Activated T-cell treated with anti-CD3 and anti-CD28 coated beads for 24 hours (primary cell): Measurements from ENCODE around the gene NR5A1.

Experiments
- DNase-seq: peaks from one replicate; pipeline ENCODE4 v3.0.0-alpha.2; 2020; ENCODE audit warnings: low read depth

NR5A1 gene

GRCh38 chr9:124506931-124507879 is at the start of gene NR5A1:
NR5A1 (minus strand) TSS chr9:124507399; CDS start chr9:124503395, 4,004 bp downstream.
- no peak for DNase-seq

GRCh38 chr9:124555043-124555442 is 47.8 kb upstream of the NR5A1 start:
- DNase-seq, result no peak

DNA sequence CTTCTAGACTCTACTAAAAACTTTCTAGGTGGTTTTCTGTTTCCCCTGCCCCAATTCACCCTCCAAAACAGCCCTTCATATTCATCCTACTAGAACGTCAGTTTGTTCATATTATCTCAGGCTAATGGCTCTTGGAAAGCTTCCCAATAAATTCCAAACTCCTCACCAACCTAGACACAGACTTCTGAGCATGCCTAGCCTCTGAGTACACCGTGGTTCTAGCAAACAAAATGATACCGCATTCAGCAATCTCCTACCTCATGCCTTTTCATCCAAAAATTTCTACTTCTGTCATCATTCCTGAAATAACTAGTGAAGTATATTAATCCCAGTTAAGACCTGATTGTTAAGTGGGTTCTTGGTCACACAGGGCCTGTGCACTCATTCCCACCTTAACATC is 46.5 kb upstream of the NR5A1 start:
- no peak for DNase-seq

DNA sequence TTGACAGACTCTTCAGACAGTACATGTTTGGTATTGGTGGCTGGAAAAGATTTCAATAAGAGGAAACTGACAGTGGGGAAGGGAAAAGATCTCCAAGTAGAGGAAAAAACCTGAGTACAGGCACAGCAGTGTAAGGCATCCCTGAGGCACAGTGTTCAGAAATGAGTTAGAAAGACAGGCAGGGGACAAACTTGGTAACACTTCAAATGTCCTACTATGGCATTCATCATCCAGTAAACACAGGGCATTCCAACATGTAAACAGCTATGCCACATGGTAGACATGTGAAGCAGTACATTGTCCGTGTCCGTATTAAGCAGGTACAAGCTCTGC is 45.0 kb upstream of the NR5A1 start:
- no peak for DNase-seq

GRCh38 chr9:124551472-124552272 is 44.5 kb upstream of the NR5A1 start:
- DNase-seq, result peak; percentile 3

GRCh38 chr9:124550072-124550471 is 42.9 kb upstream of the NR5A1 start:
- DNase-seq, result no peak

DNA sequence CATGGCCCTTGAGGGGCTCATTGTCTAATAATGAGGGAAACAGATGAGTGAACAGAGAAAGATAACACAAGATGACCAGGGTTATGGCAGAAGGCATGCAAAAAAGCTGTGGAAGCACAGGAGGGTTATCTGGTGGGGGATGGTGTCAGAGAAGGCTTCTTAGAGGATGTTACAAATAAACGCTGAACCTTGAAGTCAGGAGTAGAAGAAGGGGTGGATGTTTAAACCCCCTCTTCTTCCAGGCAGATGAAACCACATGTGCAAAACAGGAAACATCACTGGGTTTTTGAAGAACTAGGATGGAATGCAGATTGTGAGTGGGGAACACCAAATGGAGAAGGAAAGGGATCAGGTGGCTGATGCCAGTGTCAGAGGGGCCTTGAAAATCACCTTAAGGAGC is 41.8 kb upstream of the NR5A1 start:
- DNase-seq, result no peak

GRCh38 chr9:124544535-124544934 is 37.3 kb upstream of the NR5A1 start:
- DNase-seq, result no peak

GRCh38 chr9:124541824-124542223 is 34.6 kb upstream of the NR5A1 start:
- no peak for DNase-seq

GRCh38 chr9:124537926-124538325 is 30.7 kb upstream of the NR5A1 start:
- no peak for DNase-seq

GRCh38 chr9:124535846-124536245 is 28.6 kb upstream of the NR5A1 start:
- DNase-seq, result no peak

DNA sequence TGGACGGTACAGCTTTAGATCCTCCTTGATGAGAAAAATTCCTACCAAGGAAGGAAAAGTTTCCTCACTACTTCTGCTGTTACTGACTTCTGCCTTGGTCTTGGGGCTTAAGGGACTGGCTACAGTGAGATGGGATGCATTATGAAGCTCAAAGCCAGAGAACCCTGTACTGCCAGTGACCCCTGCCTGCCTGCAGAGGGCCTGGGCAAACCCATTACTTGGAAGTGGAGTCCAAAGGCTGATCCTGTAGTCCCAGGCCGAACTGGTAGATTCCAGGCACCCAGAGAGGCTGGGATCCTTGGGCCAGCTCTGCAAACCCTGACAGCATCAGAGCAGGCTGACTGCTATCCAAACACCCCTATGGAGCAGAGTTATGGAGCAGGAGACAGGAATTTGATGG is 25.7 kb upstream of the NR5A1 start:
- no peak for DNase-seq

- no peak for DNase-seq
Measured at GRCh38 chr9:124531115-124531514, 23.9 kb upstream of the NR5A1 start.

GRCh38 chr9:124530246-124530645 is 23.0 kb upstream of the NR5A1 start:
- no peak for DNase-seq

- DNase-seq, result no peak
Measured at GRCh38 chr9:124527781-124528180, 20.6 kb upstream of the NR5A1 start.

- DNase-seq, result no peak
Measured at GRCh38 chr9:124526174-124526573, 19.0 kb upstream of the NR5A1 start.

DNA sequence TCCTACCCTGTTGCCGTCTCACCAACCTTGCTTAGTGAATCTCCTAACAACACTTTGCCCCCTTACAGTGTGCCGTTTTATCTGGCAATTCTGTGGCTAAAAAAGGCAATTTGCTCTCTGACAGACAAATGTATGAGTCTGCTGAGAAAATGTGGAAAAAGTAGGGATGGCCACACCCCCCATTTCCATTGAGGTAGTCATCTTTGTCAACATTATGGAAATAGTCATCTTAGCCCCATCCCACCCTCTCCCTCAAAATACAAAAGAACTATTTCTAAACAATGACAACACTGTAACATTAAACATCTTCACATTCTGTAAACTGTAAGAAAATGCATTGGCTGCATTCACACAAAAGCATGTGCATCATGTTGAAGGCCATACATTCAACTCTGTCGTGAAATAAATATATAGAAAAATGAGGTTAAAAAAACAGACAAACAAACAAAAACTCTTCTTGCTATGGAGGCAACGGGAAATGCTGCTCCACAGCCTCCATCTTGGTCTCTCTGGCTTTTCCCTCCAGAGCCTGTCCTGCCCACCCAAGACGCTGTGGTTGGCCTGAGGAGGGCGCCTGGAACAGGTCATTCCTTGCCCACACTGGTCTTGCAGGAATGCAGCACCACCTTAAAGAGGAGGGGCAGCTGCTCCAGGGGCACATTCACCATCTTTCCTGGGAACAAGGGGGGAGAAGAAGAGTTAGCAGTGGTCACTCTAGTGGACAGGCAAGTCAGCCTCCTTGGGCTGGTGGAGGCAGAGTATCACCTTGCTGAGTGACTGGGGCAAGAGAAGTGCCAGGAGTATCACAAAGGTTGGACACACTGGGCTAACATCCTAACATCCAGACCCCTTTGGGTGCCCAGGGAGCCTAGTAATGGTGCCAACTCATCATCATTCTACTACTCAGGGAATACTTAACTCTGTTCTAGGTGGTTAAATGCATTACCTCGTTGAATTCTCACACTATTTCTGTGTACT is 15.2 kb upstream of the NR5A1 start:
- DNase-seq, result no peak

DNA sequence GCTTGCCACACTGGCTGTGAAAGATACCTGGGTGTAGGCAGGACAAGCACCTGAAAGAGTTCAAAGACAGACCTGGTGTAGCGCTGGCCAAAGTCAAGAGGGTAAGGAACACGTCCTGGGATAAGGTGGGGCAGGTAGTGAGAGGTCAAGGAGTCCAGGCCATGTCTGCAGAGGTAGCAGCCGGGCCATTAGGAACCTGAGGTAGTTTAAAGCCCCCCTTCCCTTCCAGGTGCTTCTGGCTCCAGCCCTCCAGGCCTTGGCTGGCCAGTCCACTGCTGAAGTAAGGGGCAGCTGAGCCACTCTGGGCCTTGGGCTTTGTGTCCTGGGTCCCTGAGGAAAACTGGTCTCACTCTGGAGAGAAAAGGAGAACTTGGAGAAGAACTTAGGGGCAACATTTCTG is 13.9 kb upstream of the NR5A1 start:
- DNase-seq, result no peak

DNA sequence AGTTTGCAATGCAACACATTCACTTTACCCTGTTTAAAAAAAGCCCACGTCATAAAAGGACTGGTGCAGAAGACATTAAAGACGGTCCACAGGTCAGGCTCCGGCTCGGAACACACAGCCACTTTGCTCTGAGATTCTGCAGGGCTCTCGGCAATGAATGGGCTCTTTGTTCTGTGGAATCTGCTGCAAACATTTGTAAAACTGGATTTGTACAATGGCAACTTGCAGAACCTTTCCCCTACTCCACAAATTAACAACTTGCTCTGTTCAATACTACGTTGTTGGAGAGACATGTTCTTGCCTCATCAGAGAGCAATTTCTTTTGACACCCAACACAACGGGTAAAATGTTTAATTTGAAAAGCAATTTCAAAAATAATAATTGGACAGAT is 13.0 kb upstream of the NR5A1 start:
- no peak for DNase-seq

- no peak for DNase-seq
Measured at GRCh38 chr9:124518116-124518515, 10.9 kb upstream of the NR5A1 start.

GRCh38 chr9:124517600-124517999 is 10.4 kb upstream of the NR5A1 start:
- DNase-seq, result no peak

DNA sequence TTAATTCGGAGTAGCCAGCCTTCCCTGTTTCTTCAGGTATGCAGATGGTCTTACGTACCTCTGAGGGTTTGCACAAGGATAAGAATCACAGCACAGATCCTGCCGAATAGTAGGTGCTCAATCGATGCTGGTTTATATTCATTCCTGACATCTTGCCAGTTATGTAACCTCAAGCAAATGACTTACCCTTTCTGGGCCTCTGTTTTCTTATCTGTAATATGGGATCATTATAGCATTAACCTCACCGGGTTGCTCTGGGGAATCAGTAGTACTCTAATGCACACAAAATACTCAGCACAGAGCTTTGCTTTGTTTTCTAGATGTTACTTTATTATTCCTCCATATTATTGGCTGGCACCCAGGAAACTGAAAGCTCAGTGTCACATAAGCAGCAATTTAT is 7.7 kb upstream of the NR5A1 start:
- no peak for DNase-seq
